Measurements from ENCODE around the gene HTRA1. TPM values are rescaled to one million over a fixed set of nuclear protein-coding genes. Genes with fewer than 3 reads are reported as not detected.

Gene HTRA1
- total and polyA plus RNA-seq, 4 donors, result 261 to 465 (median 355) TPM

DNA sequence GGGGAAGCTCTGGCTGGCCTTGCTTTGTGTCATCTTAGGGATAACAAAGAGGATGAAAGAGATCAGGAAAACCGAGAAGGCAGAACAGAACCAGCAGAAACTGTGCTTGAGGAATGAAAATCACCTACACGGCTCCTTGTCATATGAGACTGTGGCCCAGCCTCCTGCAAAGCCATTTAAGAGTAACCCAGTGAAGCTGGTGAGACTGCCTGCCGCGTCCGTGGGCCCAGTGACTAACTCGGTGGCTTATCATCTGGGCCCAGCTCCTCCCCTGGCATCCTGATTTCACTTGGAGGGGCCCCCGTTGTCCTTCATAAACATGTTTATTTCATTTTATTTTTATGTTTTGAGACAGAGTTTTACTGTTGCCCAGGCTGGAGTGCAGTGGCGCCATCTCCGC is 30.7 kb downstream of the HTRA1 start:
- Histone ChIP-seq H3K27ac (ENCODE audit: low read depth in 1 of 2, low read length in 2 of 2) (peak overlapping the region in 1 of 2 donors; percentile 15), H3K4me1 (ENCODE audit: control insufficient read depth in 1 of 2, insufficient read depth in 2 of 2, low read length in 2 of 2) (peaks cover 3% of the 10 kb centered on the region in 2 donors)
- intact Hi-C loops (cut with DNase I), result no loop called here

DNA sequence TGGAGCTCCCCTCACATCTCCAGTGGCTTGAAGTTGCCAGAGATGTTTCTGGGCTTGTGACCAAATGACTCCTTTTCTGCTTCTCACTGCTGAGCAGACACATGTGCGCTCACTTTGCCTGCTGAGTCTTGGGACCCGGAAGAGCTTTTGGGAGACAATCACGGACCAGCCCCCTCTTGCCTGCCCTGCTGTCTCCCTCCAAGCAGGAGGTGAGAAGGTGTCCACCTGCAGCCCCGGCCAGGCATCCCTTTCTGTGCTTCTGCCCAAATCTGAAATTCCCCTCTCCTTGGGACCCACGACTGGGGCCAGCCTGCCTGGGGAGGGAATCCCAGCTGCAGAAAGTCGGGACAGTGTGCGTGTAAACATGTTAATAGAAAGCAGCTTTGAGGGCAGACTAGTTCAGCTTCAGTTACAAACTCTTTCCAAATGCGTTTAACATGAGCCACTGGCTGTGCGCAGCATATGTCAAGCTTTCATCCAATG is 31.7 kb downstream of the HTRA1 start:
- H3K27ac ChIP-seq (ENCODE audit: low read depth in 1 of 2, low read length in 2 of 2), result peak overlapping the region in 1 of 2 donors; percentile 15
- ATAC-seq (ENCODE audit: low FRiP score) (peak; percentile 9), DNase-seq (no peak)
- peaks cover 3% of the 10 kb centered on the region in 2 donors for H3K4me1 ChIP-seq (ENCODE audit: control insufficient read depth in 1 of 2, insufficient read depth in 2 of 2, low read length in 2 of 2)
- no peaks in the 10 kb centered on the region for H3K27me3 ChIP-seq (ENCODE audit: control insufficient read depth in 1 of 2, insufficient read depth in 2 of 2, low read length in 1 of 2)
- H3K36me3 ChIP-seq (ENCODE audit: control insufficient read depth in 1 of 2, insufficient read depth in 2 of 2, low read length in 1 of 2), result no peaks in the 10 kb centered on the region
- H3K4me3 ChIP-seq (ENCODE audit: low read length in 2 of 2), result no peak overlapping the region
- intact Hi-C loops (cut with DNase I), result no loop called here
- 40 to 42% methylated on average over 9 of the region's 9 CpGs for WGBS, 2 donors
- no peaks in the 10 kb centered on the region for H3K9me3 ChIP-seq (ENCODE audit: control insufficient read depth, low read length)

More for the DNA sequence above, 30.7 kb downstream of the HTRA1 start:
- H3K36me3 ChIP-seq (ENCODE audit: control insufficient read depth in 1 of 2, insufficient read depth in 2 of 2, low read length in 1 of 2), result no peaks in the 10 kb centered on the region
- H3K9me3 ChIP-seq (ENCODE audit: control insufficient read depth, low read length), result no peaks in the 10 kb centered on the region
- DNase-seq, result no peak
- H3K4me3 ChIP-seq (ENCODE audit: low read length in 2 of 2), result no peak overlapping the region
- 69 to 77% methylated on average over 9 of the region's 9 CpGs for WGBS, 2 donors
- ATAC-seq (ENCODE audit: low FRiP score), result no peak
- H3K27me3 ChIP-seq (ENCODE audit: control insufficient read depth in 1 of 2, insufficient read depth in 2 of 2, low read length in 1 of 2), result no peaks in the 10 kb centered on the region

DNA sequence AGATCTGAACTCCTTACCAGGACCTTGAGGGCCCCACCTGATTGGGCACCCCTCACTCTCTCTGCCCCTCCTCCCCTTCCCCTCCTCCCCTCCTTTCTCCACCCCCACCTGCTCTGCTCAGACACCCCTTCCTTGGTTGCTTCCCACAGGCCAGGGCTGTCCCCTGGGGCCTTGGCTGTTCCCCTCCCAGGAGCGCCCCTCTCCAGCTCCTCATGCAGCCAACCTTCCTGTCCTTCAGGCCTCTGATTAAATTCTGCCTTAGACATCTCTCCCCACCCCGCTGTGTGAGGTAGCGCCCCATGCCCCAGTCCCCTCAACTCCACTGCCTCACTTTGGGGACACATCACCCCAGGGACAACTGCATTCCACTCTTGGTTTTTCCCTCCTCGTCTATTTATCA is 32.4 kb downstream of the HTRA1 start:
- 85 to 88% methylated on average over 4 of the region's 4 CpGs for WGBS, 2 donors
- no peak overlapping the region for H3K4me3 ChIP-seq (ENCODE audit: low read length in 2 of 2)
- ATAC-seq (ENCODE audit: low FRiP score) (no peak), DNase-seq (no peak)
- no peaks in the 10 kb centered on the region for H3K9me3 ChIP-seq (ENCODE audit: control insufficient read depth, low read length)
- H3K27me3 ChIP-seq (ENCODE audit: control insufficient read depth in 1 of 2, insufficient read depth in 2 of 2, low read length in 1 of 2), result no peaks in the 10 kb centered on the region
- intact Hi-C loops (cut with DNase I), result loop anchor here in 1 of 2 donors (2.0 kb wide), 2 partner anchors 19 to 31 kb away; no protein-coding TSS in a partner anchor
- H3K27ac ChIP-seq (ENCODE audit: low read depth in 1 of 2, low read length in 2 of 2), result peak overlapping the region; percentile 72 to 96
- peaks cover 3 to 6% of the 10 kb centered on the region in 2 donors for H3K4me1 ChIP-seq (ENCODE audit: control insufficient read depth in 1 of 2, insufficient read depth in 2 of 2, low read length in 2 of 2)
- no peaks in the 10 kb centered on the region for H3K36me3 ChIP-seq (ENCODE audit: control insufficient read depth in 1 of 2, insufficient read depth in 2 of 2, low read length in 1 of 2)

DNA sequence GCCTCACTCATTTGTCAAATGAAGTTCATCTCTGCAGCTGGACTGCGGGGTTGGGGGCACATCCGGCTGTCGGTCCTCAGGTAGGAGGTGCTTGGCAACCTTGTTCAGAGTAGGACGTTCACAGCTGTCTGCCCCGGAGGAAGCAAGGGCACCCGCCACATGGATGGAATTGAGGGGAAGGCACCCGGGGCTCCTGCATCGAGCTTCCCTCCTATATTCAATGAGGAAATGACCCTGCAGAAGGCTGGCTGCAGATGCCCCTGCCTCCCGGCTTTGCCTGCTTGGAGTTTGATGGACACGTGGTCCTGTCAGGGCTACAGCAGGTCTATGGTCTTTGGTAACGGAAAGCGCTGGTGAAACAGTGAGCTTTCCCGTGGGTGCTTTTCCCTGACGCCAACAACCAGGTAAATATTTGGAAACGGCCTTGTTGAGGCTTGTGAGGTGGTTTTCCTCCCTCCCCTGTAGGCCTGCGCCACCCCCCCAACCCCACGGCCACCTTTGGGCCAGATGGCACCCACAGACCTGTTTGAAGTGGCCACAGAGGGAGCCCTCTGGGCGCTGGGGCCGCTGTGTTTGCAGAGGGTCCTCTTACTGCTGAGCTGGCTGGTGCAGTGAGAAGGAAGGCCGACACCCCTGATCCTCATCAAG is 32.9 kb downstream of the HTRA1 start:
- intact Hi-C loops (cut with DNase I), result loop anchor here in 1 of 2 donors (2.0 kb wide), 2 partner anchors 19 to 31 kb away; no protein-coding TSS in a partner anchor
- Histone ChIP-seq H3K4me1 (ENCODE audit: control insufficient read depth in 1 of 2, insufficient read depth in 2 of 2, low read length in 2 of 2) (peaks cover 3 to 9% of the 10 kb centered on the region in 2 donors), H3K27me3 (ENCODE audit: control insufficient read depth in 1 of 2, insufficient read depth in 2 of 2, low read length in 1 of 2) (no peaks in the 10 kb centered on the region), H3K4me3 (ENCODE audit: low read length in 2 of 2) (no peak overlapping the region), H3K9me3 (ENCODE audit: control insufficient read depth, low read length) (no peaks in the 10 kb centered on the region), H3K36me3 (ENCODE audit: control insufficient read depth in 1 of 2, insufficient read depth in 2 of 2, low read length in 1 of 2) (no peaks in the 10 kb centered on the region), H3K27ac (ENCODE audit: low read depth in 1 of 2, low read length in 2 of 2) (peak overlapping the region; percentile 72 to 96)
- WGBS, 2 donors, result 69 to 77% methylated on average over 19 to 20 of the region's 20 CpGs
- no peak for DNase-seq
- no peak for ATAC-seq (ENCODE audit: low FRiP score)

DNA sequence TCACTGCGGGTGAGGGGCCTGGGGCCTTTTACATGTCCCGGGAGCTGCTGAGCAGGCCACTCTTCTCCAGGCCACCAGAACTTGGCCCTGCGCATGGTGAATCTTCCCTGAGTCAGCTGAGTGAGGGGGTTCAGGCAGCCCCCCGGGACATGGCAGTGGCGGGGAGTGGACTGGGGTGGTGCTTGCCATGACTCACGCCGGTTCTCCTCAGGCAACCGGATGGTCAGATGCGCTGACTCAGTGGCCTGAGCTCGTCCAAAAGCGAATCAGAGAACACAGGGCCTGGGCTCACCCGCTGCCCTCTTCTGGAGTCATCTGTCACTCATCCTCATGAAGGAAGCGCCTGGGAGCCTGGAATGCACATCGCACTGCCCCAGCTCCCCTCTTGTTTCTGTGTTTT is 33.5 kb downstream of the HTRA1 start:
- Histone ChIP-seq H3K9me3 (ENCODE audit: control insufficient read depth, low read length) (no peaks in the 10 kb centered on the region), H3K36me3 (ENCODE audit: control insufficient read depth in 1 of 2, insufficient read depth in 2 of 2, low read length in 1 of 2) (no peaks in the 10 kb centered on the region), H3K27ac (ENCODE audit: low read depth in 1 of 2, low read length in 2 of 2) (peak overlapping the region; percentile 72 to 96), H3K4me1 (ENCODE audit: control insufficient read depth in 1 of 2, insufficient read depth in 2 of 2, low read length in 2 of 2) (peaks cover 3 to 9% of the 10 kb centered on the region in 2 donors), H3K4me3 (ENCODE audit: low read length in 2 of 2) (no peak overlapping the region), H3K27me3 (ENCODE audit: control insufficient read depth in 1 of 2, insufficient read depth in 2 of 2, low read length in 1 of 2) (no peaks in the 10 kb centered on the region)
- ATAC-seq (ENCODE audit: low FRiP score) (peak; percentile 79), DNase-seq (peak; percentile 91 to 94)
- 20 to 24% methylated on average over 14 of the region's 14 CpGs for WGBS, 2 donors
- intact Hi-C loops (cut with DNase I), result loop anchor here in 1 of 2 donors (2.0 kb wide), 2 partner anchors 20 to 32 kb away; no protein-coding TSS in a partner anchor

DNA sequence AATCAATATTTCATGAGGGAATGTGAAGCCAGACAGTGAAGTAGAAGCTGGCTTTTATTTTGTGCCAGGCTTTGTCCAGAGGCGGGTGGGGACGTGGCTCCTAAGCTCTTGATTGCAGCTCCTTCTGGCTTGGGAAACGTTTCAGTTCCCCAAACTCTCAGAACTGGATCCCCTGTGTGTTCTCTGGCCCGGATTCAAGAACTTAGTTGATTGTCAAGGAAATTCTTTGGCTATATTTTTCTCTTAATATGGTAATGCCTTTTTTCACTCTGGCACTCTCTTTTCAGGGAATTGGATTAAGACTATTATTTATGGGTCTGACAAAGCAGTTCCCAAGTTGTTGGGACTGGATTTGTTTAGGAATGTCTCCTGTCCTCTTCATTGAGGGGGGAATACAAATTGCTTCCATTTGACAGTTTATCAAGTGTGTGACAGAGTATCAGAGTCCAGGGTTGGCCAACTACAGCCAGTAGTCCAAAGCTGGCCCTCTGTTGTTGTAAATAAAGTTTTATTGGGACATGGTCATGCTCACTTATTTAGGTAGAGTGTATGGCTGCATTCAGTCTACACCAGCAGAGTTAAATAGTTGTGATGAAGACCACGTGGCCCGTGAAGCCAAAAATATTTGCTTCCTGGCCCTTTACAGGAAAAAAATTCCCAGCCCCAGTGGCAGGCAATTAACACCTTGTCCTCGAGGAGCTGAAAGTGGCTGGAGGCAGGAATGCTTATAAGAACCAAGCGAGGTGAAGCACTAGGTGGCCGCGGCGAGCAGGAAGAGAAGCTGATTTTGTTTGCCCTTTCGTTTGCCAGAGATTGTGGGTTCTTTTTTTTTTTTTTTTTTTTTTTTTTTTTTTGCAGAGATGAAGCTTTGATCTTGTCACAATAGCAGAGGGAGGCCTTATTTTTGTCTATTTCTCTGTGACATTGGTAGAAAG is 34.3 kb downstream of the HTRA1 start:
- Histone ChIP-seq H3K36me3 (ENCODE audit: control insufficient read depth in 1 of 2, insufficient read depth in 2 of 2, low read length in 1 of 2) (no peaks in the 10 kb centered on the region), H3K27ac (ENCODE audit: low read depth in 1 of 2, low read length in 2 of 2) (peak overlapping the region; percentile 72 to 96), H3K27me3 (ENCODE audit: control insufficient read depth in 1 of 2, insufficient read depth in 2 of 2, low read length in 1 of 2) (no peaks in the 10 kb centered on the region), H3K4me1 (ENCODE audit: control insufficient read depth in 1 of 2, insufficient read depth in 2 of 2, low read length in 2 of 2) (peaks cover 3 to 9% of the 10 kb centered on the region in 2 donors), H3K9me3 (ENCODE audit: control insufficient read depth, low read length) (no peaks in the 10 kb centered on the region), H3K4me3 (ENCODE audit: low read length in 2 of 2) (no peak overlapping the region)
- intact Hi-C loops (cut with DNase I), result loop anchor here in 1 of 2 donors (2.0 kb wide), 2 partner anchors 21 to 33 kb away; no protein-coding TSS in a partner anchor
- peak in 1 of 2 donors; percentile 80 for DNase-seq
- ATAC-seq (ENCODE audit: low FRiP score), result peak; percentile 58
- WGBS, 2 donors, result 16 to 27% methylated on average over 12 of the region's 12 CpGs

DNA sequence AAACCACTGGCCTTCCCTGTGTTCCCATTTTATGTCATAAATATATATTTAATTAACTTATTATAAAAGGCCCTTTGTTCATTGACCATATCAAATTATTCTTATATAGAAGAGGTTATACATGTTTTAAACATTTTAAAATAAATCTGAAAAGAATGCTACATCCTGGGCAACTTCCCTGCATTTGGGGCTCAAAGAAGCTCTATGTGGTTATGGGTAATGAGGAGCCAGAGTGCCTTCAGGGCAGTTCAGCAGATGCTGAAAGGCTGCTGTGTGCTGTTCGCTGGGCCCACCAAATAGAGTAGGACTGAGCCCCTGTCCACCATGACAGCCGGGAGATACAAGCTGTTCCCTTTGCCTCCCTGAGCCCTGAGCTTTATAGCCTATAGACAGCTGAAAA is 35.9 kb downstream of the HTRA1 start:
- peaks cover 0 to 9% of the 10 kb centered on the region in 2 donors for H3K4me1 ChIP-seq (ENCODE audit: control insufficient read depth in 1 of 2, insufficient read depth in 2 of 2, low read length in 2 of 2)
- no peaks in the 10 kb centered on the region for H3K36me3 ChIP-seq (ENCODE audit: control insufficient read depth in 1 of 2, insufficient read depth in 2 of 2, low read length in 1 of 2)
- no peaks in the 10 kb centered on the region for H3K9me3 ChIP-seq (ENCODE audit: control insufficient read depth, low read length)
- H3K4me3 ChIP-seq (ENCODE audit: low read length in 2 of 2), result no peak overlapping the region
- ATAC-seq (ENCODE audit: low FRiP score) (no peak), DNase-seq (no peak)
- intact Hi-C loops (cut with DNase I), result no loop called here
- peak overlapping the region in 1 of 2 donors; percentile 59 for H3K27ac ChIP-seq (ENCODE audit: low read depth in 1 of 2, low read length in 2 of 2)
- H3K27me3 ChIP-seq (ENCODE audit: control insufficient read depth in 1 of 2, insufficient read depth in 2 of 2, low read length in 1 of 2), result no peaks in the 10 kb centered on the region
- 97 to 100% methylated on average over 2 of the region's 2 CpGs for WGBS, 2 donors

DNA sequence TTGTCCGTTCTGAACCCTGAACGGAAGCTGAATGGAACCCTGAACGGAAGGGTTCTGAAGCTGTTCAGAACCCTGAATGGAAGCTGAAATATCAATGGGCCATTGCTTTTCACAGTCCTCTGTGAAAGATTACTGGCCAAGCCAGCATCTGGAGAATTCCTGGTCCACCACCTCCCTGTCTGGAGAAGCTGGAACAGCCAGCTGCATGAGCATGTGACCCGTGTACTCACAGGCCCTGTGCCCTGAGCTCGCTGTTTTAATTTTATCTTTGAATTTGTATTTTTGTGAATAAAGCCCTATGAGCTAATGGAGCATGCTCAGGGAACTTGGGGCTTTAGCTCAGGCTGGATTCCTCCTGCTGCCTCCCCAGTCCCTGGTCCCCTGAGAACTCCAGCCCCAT is 37.2 kb downstream of the HTRA1 start:
- no peaks in the 10 kb centered on the region for H3K9me3 ChIP-seq (ENCODE audit: control insufficient read depth, low read length)
- peak overlapping the region; percentile 31 to 96 for H3K27ac ChIP-seq (ENCODE audit: low read depth in 1 of 2, low read length in 2 of 2)
- peaks cover 0 to 9% of the 10 kb centered on the region in 2 donors for H3K4me1 ChIP-seq (ENCODE audit: control insufficient read depth in 1 of 2, insufficient read depth in 2 of 2, low read length in 2 of 2)
- intact Hi-C loops (cut with DNase I), result loop anchor here in 1 of 2 donors (2.0 kb wide), 1 partner anchor 124 kb away; the partner anchor contains the start of gene PLEKHA1
- no peaks in the 10 kb centered on the region for H3K36me3 ChIP-seq (ENCODE audit: control insufficient read depth in 1 of 2, insufficient read depth in 2 of 2, low read length in 1 of 2)
- 8 to 12% methylated on average over 5 of the region's 5 CpGs for WGBS, 2 donors
- ATAC-seq (ENCODE audit: low FRiP score), result peak; percentile 64
- no peaks in the 10 kb centered on the region for H3K27me3 ChIP-seq (ENCODE audit: control insufficient read depth in 1 of 2, insufficient read depth in 2 of 2, low read length in 1 of 2)
- H3K4me3 ChIP-seq (ENCODE audit: low read length in 2 of 2), result no peak overlapping the region
- DNase-seq, result peak in 1 of 2 donors; percentile 75
